GM20000 (cell line): ENCODE measurements around the gene NIPA2.

Source experiments
- DNase-seq: peaks from one replicate; pipeline ENCODE4 v3.0.0; 2012; ENCODE audit warnings: low spot score
- TF ChIP-seq, protein P1 (sequence below): IDR thresholded peaks from 2 replicates; pipeline ENCODE4 v1.5.1; 2012; ENCODE audit warnings: mild to moderate bottlenecking, control low read depth; ENCODE audit errors: extremely low read depth, missing control alignments

The NIPA2 gene

GRCh38 chr15:22870865-22871264, 32.4 kb downstream of the NIPA2 start:
- TF ChIP-seq, protein P1, sequence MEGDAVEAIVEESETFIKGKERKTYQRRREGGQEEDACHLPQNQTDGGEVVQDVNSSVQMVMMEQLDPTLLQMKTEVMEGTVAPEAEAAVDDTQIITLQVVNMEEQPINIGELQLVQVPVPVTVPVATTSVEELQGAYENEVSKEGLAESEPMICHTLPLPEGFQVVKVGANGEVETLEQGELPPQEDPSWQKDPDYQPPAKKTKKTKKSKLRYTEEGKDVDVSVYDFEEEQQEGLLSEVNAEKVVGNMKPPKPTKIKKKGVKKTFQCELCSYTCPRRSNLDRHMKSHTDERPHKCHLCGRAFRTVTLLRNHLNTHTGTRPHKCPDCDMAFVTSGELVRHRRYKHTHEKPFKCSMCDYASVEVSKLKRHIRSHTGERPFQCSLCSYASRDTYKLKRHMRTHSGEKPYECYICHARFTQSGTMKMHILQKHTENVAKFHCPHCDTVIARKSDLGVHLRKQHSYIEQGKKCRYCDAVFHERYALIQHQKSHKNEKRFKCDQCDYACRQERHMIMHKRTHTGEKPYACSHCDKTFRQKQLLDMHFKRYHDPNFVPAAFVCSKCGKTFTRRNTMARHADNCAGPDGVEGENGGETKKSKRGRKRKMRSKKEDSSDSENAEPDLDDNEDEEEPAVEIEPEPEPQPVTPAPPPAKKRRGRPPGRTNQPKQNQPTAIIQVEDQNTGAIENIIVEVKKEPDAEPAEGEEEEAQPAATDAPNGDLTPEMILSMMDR, result no peak

GRCh38 chr15:22871481-22872086, 33.1 kb downstream of the NIPA2 start:
- no peak for DNase-seq
- TF ChIP-seq, protein P1, result no peak

More at GRCh38 chr15:22870865-22871264, 32.4 kb downstream of the NIPA2 start:
- no peak for DNase-seq

DNA sequence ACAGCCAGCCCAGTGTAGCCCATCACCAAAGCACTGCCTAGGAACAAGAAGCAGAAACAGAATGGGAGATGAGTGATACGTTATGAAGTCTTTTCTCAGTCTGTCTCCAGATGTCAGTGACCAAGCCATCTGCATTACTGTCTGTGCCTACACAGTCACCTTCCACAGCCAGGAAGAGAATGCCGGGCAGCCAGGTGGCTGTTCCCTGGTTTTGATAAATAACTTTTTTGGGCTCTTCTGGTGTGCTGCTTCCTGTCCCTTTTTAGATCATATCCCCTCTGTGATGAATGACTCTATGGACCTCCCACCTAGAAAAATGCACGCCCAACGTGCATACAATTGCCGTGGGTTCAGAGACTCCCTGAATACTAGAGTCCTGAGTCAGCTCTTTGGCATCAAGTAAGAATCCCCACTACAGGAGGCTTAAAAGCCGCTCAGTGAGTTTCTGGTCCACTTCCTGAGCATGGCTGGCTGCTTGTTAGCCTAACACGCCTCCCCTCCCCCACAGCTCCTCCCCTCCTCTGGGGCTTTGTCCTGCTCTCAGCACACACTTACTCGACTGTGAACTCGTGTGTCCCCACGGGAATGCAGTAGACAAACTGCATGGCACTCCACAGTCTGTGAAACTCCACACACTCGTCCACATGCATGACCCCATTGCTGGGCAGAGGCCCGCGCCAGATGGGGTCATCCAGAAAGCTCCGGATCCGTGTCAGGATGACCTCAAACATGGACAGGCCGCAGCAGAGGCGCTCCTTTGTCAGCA, 34.7 kb downstream of the NIPA2 start:
- no peak for DNase-seq
- TF ChIP-seq, protein P1, result no peak

DNA sequence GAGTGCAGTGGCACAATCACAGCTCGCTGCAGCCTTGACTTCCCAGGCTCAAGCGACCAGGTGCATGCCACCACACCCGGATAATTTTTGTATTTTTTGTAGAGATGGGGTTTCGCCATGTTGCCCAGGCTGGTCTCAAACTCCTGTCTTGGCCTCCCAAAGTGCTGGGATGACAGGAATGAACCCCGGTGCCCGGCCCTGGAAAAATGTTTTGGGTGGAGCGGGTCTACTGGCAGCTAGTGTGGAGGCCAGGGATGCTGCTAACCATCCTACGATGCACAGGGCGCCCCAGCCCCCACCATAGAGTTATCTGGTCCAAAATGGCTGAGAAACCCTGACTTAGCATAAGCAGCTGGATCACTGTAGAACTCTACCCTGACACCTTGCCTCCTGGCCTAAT, 35.4 kb downstream of the NIPA2 start:
- no peak for DNase-seq
- TF ChIP-seq, protein P1, result no peak

- DNase-seq, result no peak
- TF ChIP-seq, protein P1, result no peak
Measured at GRCh38 chr15:22874256-22874655, 35.8 kb downstream of the NIPA2 start.

GRCh38 chr15:22874966-22875365, 36.5 kb downstream of the NIPA2 start:
- no peak for DNase-seq
- TF ChIP-seq, protein P1, result no peak

DNA sequence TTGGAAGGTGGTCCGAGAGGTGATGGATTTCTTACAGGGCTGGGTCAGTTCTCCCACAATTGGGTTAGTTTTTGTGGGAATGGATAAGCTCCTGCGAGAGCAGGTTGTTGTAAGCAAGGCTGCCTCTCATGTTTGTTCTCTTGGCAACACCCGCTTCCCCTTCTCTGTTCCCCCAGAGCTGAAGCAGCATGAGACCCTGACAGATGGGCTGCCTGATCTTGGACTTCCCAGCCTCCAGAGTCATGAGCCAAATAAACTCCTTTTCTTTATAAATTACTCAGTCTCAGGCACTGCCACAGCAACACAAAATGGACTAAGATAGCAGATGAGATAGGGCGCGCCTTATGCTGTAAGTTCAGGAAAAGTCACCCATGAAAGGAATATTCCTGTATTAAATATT, 38.7 kb downstream of the NIPA2 start:
- DNase-seq, result no peak
- TF ChIP-seq, protein P1, result no peak
